GM21723 (cell line): Measurements from ENCODE around the gene TSC22D2.
"Not testable (repeated sequence)": the region's sequence is repeated elsewhere in the genome, so short reads cannot be mapped to it uniquely, and the experiment has no call there.

Experiments used
- ATAC-seq: cut with Tn5 transposase; IDR thresholded peaks from one replicate; pipeline ENCODE4 v1.9.1; 2021; ENCODE audit warnings: mild to moderate bottlenecking, moderate library complexity; ENCODE audit not compliant: unreplicated experiment

TSC22D2 gene

DNA sequence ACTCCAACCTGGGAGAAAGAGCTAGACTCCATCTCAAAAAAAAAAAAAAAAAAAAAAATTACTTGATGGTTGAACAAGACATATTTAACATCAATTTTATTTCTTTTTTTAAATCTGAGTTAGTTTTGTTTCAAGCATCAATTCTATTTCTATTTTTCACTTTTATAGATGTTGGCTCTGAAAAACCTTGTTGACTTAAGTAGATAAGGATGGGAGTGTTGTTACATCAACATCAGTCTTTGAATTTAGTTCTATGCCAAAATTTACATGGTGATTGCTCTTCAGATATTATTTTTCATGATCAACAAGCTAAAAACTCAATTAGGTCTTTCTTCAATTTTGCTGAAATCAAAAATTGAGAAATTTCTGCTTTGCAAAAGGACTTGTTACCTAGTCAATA is 71.3 kb downstream of the TSC22D2 start:
- no peak for ATAC-seq

DNA sequence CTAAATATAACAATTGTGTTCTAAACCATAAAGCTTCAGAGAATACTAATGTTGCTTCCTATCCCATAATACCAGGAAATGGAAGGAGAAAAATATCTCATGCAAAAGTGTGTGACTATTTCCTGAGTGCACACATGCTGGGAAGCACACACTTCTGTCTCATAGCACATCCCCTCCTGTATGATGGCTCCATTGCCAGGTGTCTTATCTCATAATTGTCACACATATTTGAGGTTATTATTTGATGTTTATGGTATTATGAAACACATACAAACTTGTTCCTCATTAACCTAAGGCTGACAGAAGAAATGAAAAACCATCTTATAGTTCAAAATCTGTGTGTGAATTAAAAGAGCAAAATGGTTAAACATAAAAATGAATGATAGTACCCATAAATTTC is 72.8 kb downstream of the TSC22D2 start:
- no peak for ATAC-seq

DNA sequence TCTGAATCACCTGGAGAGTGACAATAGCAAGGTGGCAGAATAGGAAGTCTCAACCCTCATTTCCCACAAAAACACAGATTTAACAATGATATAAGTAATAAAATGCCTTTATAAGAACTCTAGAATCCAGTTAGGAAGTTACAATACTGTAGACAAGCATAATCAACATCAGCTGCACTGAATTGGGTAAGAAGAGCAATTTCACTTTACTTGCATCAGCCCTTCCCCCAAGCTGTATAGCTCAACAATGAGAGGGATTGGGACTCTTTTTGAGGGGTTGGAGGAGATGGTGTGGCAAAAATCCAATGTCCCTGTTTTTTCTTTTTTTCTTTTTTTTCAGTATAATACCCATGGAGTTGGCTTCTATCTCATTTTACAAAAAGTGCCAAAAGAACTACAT is 75.1 kb downstream of the TSC22D2 start:
- no peak for ATAC-seq

DNA sequence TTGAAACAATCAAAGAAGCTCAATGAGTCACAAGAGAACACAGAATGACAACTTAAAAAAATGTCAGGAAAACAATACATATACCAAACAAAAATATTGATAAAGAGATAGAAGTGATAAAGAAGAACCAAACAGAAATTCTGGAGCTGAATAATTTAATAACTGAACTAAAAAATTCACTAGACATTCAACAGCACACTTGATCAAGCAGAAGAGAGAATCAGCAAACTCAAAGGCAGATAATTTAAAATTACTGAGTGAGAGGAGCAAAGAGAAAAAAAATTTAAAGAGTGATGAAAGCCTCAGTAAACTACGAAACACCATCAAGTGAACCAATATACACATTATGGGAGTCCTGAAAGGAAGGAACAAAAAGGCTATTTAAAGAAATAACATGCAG is 76.3 kb downstream of the TSC22D2 start:
- ATAC-seq: no peak

DNA sequence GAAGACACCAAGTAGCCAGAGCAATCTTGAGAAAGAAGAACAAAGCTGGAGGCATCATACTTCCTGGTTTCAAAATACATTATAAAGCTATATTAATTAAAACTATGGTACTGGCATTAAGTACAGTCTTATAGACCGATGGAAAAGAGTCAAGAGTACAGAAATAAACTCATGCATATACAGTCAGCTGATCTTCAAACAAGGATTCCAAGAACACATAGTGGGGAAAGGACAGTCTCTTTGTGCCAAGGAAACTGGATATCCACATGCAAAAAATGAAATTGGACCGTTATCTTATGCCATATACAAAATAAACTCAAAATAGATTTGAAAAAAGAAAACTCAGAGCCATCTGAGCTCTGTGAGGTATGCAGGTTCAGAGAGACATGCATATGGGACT is 80.8 kb downstream of the TSC22D2 start:
- ATAC-seq: no peak

DNA sequence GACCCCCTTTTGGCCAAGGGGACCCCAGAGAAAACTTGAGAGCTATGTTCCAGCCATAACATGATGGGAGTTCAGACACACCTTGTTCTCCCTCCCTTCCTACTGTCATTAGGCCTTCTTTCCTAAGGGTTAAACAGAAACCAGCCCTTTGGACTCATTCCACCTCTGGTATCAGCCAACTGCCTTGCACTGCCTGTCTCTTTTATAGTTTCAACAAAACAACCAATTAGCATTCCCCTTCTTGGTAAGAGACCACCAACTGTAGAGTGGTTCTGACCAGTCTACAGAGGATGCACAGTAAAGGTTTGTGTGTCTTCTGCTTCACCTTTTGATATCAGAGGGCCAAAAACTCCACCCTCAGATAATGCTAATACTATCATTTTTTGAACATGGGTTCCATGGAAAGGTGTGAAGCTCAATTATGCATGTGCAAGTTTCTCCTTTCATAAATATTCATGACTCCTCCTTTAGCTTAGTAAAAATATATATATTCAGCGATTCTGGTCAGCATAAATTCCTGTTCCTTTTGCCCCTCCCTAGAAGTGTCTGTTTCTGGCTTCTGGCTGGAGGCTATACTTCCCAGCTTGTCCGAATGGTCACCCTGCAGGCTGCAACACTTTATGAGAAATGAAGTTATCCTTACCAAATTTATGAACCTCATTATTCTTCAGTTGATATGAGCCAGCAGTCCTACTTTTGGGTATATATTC is 82.3 kb downstream of the TSC22D2 start:
- no peak for ATAC-seq

DNA sequence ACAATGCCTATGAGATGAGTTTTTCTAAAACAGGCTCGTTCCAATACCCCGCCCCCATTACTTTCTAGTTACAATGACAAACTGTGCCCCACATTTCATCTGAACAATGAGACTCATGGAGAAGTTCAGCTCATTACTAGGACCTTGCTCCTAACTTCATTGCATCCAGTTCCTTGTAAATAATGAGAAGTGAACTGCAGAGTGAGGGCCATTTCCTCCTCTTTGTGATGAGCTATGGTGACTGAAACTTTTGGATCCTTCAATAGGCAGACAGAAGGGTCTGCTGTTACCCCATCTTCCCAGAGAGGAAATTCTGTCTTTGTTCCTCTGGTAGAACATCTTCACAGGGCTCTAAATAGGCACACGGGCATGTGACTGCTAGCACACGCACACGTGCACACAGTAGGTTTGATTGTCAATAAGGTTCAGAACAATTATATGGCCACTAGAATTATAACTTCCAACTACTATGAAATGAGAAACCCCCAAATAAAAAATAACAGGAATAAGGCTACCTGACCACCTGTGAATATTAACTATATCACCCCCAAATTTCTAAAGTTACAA is 86.4 kb downstream of the TSC22D2 start:
- no peak for ATAC-seq

DNA sequence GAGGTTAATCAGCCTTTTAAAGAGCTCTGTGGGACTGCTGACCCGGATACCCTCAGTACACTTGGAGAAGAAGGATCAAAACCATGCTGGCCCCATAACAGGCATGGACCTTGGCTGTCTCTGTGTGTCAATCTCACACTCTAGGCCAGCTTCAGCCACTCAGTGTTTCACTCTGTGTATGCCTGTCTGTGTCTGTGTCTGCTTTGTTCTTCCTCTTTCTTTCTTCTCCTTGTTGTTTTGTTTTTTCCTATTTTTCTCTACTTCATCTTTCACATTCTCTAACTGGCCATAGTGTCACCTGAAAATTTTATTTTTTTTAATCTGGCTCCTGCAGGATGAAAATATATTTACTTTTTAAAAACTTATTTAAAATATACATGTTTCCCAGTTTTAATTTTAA is 87.1 kb downstream of the TSC22D2 start:
- no peak for ATAC-seq

DNA sequence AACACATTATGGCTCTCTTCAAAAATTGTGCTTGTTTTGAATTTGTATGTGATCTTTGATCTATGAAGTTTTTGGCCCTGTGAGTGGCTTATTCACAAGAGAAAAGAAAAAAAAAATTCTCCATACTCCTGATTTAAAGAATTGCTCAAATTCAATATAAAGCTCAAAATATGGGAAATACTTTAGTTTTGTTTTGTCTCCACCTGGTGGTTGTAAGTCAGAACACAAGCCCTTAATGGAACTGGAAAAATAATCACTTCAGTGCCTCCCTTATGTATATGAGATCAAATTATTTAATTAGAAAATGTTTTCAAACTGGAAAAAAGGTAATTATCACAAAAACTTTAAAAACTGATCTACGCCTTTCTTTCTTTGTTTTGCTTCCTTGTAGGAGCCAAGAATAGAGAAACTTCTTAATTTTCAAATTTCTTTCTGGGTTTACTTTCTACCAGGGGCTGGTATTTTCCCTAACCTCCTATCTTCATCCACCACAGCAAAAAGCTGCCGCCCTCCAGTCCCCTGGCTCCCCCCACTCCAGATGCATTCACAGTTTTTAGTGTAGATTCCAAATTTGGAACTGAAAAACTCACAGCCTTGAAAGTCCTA is 87.6 kb downstream of the TSC22D2 start:
- ATAC-seq: no peak

DNA sequence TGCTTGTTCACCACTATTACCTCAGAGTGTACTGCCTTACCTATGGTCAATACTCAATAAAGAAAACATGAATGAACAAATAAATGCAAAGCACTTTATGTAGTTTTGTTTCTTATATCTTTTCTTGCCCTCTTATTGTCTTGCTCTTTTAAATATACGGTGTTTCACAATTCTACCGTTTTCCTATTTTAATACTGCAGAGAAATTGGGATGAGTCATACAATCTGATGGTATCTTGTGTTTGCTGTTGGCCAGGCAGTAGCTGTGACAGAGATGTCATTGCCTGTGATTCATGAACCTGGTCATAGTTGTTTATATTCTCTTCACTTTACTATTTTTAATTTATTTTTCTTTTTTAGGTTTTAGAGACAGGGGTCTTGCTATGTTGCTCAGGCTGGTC is 89.9 kb downstream of the TSC22D2 start:
- no peak for ATAC-seq

DNA sequence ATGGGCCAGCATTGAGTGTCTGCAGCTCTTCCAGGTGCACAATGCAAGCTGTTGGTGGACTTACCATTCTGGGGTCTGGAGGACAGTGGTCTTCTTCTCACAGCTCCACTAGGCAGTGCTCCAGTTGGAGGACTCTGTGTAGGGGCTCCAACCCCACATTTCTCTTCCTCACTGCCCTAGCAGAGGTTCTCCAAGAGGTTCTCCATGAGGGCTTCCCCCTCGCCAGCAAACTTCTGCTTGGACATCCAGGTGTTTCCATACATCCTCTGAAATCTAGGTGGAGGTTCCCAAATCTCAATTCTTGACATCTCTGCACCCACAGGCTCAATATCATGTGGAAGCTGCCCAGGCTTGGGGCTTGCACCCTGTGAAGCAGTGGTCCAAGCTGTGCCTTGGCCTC is 92.9 kb downstream of the TSC22D2 start:
- not testable (repeated sequence) for ATAC-seq

DNA sequence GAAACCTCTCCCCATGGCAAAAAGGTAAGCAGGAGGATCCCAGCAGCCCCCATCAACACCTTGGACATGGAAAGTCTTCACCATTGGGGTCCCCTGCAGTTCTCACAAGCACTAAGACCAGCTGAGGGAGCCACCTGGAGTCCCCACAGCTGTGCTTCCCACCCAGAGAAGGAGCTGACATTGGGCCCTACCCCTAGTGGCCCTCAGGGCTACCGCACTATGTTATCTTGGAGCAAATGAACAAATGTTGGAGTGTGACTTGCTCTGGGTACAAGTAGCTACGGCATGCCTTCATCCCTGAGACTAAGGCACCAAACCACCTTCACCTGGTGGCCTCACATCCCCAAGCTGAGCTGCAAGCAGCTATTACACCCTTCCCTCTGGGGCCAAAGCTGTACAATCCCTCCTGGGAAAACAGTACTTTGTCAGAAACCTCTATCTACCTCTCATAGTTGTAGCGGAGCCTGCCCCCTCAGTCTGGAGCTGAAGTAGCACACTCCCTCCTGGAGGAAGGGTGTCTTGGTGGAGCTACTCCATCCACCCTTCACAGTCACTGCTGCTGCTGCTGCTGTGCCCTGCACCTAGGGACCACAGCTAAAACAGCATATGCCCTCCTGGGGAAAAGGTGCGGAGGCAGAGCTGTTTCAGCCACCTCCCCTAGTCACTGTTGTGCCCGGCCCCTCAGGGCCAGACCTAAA is 95.5 kb downstream of the TSC22D2 start:
- no peak for ATAC-seq

DNA sequence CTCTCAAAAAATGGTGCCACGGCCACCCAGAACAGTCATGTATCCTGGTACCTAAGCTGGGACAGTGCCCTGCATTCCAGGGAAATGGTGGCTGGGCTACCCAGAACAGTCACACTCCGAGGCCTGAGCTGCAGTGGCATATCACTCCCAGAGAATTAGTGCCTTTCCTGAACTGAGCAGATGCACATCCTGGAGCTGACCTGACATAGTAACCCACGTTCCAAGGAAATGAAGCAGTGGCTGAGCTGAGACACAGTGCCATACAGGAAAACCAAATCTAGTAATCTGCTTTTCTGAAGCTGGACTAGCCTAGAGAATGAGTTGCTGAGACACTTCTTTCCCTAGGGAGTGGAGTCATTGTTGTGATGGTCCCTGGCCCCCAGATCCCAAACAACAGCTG is 96.4 kb downstream of the TSC22D2 start:
- no peak for ATAC-seq

DNA sequence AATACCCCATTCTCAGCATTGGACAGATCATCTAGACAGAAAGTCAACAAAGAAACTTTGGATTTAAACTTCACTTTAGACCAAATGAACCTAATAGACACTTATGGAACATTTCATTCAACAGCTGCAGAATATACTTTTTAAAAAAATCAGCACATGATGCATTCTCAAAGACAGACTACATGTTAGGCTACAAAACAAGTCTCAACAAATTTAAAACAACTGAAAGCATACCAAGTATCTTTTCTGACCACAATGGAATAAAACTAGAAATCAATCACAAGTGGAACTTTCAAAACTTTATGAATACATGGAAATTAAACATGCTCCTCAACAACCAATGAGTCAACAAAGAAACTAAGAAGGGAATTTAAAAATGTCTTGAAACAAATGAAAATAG is 100.3 kb downstream of the TSC22D2 start:
- no peak for ATAC-seq

DNA sequence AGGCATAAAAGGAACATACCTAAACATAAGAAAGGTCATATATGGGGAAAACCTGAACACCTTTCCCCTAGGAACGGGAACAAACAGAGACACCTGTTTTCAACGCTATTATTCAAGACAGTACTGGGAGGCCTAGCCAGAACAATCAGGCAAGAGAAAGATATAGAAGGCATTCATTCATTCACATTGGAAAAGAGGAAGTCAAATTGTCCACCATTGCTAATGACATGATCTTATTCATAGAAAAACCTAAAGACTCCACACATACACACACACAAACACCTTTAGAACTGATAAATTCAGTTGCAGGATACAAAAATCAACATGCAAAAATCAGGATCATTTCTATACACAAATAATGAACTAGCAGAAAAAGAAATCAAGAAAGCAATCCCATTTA is 101.7 kb downstream of the TSC22D2 start:
- ATAC-seq: no peak

DNA sequence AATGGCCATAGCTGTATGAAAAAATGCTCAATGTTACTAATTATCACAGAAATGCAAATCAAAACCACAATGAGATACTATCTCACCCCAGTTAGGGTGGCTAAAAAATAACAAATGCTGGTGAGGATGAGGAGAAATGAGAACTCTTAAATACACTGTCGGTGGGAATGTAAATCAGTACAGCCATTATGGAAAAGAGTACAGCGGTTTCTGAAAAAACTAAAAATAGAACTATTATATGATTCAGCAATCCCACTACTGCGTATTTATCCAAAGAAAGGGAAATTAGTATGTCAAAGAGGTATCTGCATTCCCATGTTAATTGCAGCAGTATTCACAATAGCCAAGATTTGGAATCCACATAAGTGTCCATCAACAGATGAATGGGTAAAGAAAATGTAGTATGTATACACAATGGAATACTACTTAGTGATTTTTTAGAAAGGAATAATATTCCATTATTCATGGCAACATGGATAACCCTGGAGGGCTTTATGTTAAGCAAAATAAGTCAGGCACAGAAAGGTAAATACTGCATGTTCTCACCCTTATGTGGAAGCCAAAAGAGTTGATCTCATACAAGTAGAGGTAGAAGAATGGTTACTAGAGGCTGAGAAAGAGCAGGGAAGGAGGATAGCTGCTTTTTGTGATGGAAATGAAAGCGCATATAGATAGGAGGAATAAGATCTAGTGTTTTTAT is 103.2 kb downstream of the TSC22D2 start:
- ATAC-seq: no peak

DNA sequence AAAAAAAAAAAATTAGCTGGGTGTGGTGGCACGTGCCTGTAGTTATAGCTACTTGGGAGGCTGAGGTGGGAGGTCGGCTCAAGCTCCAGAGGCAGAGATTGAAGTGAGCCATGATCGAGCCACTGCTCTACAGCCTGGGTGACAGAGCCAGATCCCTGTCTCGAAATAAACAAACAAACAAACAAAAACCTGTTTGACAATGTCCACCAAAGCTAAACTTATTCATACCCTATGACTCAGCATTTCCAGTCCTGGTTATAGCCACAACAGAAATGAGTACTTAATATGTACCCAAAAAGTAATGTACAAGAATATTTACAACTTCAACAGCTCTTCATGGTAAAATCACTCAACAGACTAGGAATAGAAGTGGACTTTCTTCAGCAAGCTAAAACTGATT is 107.1 kb downstream of the TSC22D2 start:
- ATAC-seq: no peak
